Neural cell (in vitro differentiated cells): ENCODE data around the gene TNFRSF4. TPM values are rescaled to one million over a fixed set of nuclear protein-coding genes. Genes with fewer than 3 reads are reported as not detected.

ENCODE experiments used
- H2AFZ ChIP-seq: fragments of 200-600, 300-800 bp; sonication (generic), shearing (Covaris generic); 2 replicates; pipeline ENCODE4 v1.6.0; 2014; ENCODE audit warnings: low read depth, mild to moderate bottlenecking, antibody characterized with exemption, low read length, moderate library complexity
- H3F3A ChIP-seq: fragments of 200-600 bp; shearing (Covaris generic); 2 replicates; pipeline ENCODE4 v1.6.1; 2016; ENCODE audit warnings: mild to moderate bottlenecking, moderate library complexity, mixed read lengths, antibody characterized with exemption, low read length; ENCODE audit not compliant: insufficient read depth, poor library complexity, severe bottlenecking
- H3K27ac ChIP-seq: fragments of 200-600, 300-800 bp; sonication (generic), shearing (Covaris generic); 2 replicates; pipeline ENCODE4 v1.5.1; 2014; ENCODE audit warnings: mild to moderate bottlenecking, low read length, moderate library complexity
- H3K27me3 ChIP-seq: fragments of 300-800, 200-600 bp; sonication (generic), shearing (Covaris generic); 2 replicates; pipeline ENCODE4 v1.6.0; 2014; ENCODE audit warnings: mild to moderate bottlenecking, low read depth, low read length, moderate library complexity; ENCODE audit not compliant: insufficient read depth
- H3K36me3 ChIP-seq: fragments of 300-800, 200-600 bp; sonication (generic), shearing (Covaris generic); 2 replicates; pipeline ENCODE4 v1.5.1; 2014; ENCODE audit warnings: mild to moderate bottlenecking, antibody characterized with exemption, low read length, moderate library complexity; ENCODE audit not compliant: insufficient read depth
- H3K4me2 ChIP-seq: fragments of 300-800, 200-600 bp; sonication (generic), shearing (Covaris generic); 2 replicates; pipeline ENCODE4 v1.6.0; 2014; ENCODE audit warnings: mild to moderate bottlenecking, low read length
- H3K4me3 ChIP-seq: fragments of 300-800, 200-600 bp; sonication (generic), shearing (Covaris generic); 2 replicates; pipeline ENCODE4 v1.5.1; 2014; ENCODE audit warnings: mild to moderate bottlenecking, low read length, moderate library complexity
- H3K79me2 ChIP-seq: fragments of 200-600 bp; shearing (Covaris generic); replicated peaks from 2 replicates; pipeline ENCODE4 v1.6.0; 2014; ENCODE audit warnings: mild to moderate bottlenecking, low read length, moderate library complexity; ENCODE audit not compliant: insufficient read depth
- H3K9ac ChIP-seq: fragments of 300-800, 200-600 bp; sonication (generic), shearing (Covaris generic); 2 replicates; pipeline ENCODE4 v1.6.1; 2016; ENCODE audit warnings: mild to moderate bottlenecking, low read length, mixed read lengths
- H3K9me2 ChIP-seq: fragments of 200-600 bp; shearing (Covaris generic); 2 replicates; pipeline ENCODE4 v1.6.1; 2016; ENCODE audit warnings: mild to moderate bottlenecking, low read length, mixed read lengths; ENCODE audit not compliant: insufficient read depth
- H3K9me3 ChIP-seq: fragments of 200-600, 300-800 bp; sonication (generic), shearing (Covaris generic); 2 replicates; pipeline ENCODE4 v1.6.1; 2016; ENCODE audit warnings: mild to moderate bottlenecking, mixed run types, low read length, moderate library complexity, mixed read lengths
- H4K20me1 ChIP-seq: fragments of 200-600 bp; shearing (Covaris generic); 2 replicates; pipeline ENCODE4 v1.6.1; 2016; ENCODE audit warnings: mild to moderate bottlenecking, mixed run types; ENCODE audit not compliant: insufficient read depth
- EP300 ChIP-seq: fragments of 450-650 bp; conservative IDR thresholded peaks from 2 replicates; pipeline ENCODE4 v1.6.1; 2014; ENCODE audit warnings: antibody characterized with exemption, mild to moderate bottlenecking, moderate library complexity; ENCODE audit not compliant: poor library complexity, severe bottlenecking
- EZH2 ChIP-seq: fragments of 200-600, 300-800 bp; shearing (Covaris generic), sonication (generic); IDR thresholded peaks from 2 replicates; pipeline ENCODE4 v1.6.1; 2014; ENCODE audit warnings: antibody characterized with exemption, low read length, borderline replicate concordance, mild to moderate bottlenecking; ENCODE audit not compliant: insufficient read depth, poor library complexity, severe bottlenecking
- MXI1 ChIP-seq: fragments of 450-650 bp; conservative IDR thresholded peaks from 2 replicates; pipeline ENCODE4 v1.6.1; 2014; ENCODE audit warnings: antibody characterized with exemption, mild to moderate bottlenecking; ENCODE audit not compliant: poor library complexity, severe bottlenecking
- POLR2AphosphoS5 ChIP-seq: IDR thresholded peaks from 2 replicates; pipeline ENCODE4 v1.6.1; 2012
- RAD21 ChIP-seq: fragments of 450-650 bp; conservative IDR thresholded peaks from 2 replicates; pipeline ENCODE4 v1.6.1; 2014; ENCODE audit warnings: antibody characterized with exemption, mild to moderate bottlenecking, moderate library complexity
- SMC3 ChIP-seq: fragments of 450-650 bp; conservative IDR thresholded peaks from 2 replicates; pipeline ENCODE4 v1.6.1; 2014; ENCODE audit warnings: antibody characterized with exemption, mild to moderate bottlenecking, moderate library complexity; ENCODE audit not compliant: poor library complexity
- TAF1 ChIP-seq: IDR thresholded peaks from 2 replicates; pipeline ENCODE4 v1.6.1; 2012; ENCODE audit warnings: low read depth
- polyA plus RNA-seq: library from polyadenylated mRNA; depleted of rRNA; stranded (reverse); fragments of >200 nt; gene quantifications from 2 replicates; pipeline ENCODE4 v1.2.3, GENCODE V29; 2014
- TF ChIP-seq, protein P1 (sequence below): fragments of 450-650 bp; IDR thresholded peaks from 2 replicates; pipeline ENCODE4 v1.5.1; 2014; ENCODE audit warnings: antibody characterized with exemption, mild to moderate bottlenecking, moderate library complexity; ENCODE audit not compliant: poor library complexity, severe bottlenecking
- TF ChIP-seq, protein P2 (sequence below): IDR thresholded peaks from 2 replicates; pipeline ENCODE4 v1.6.1; 2012; ENCODE audit warnings: borderline replicate concordance

The TNFRSF4 gene
- polyA plus RNA-seq, 1 donor from 2014 or later, result not detected

DNA sequence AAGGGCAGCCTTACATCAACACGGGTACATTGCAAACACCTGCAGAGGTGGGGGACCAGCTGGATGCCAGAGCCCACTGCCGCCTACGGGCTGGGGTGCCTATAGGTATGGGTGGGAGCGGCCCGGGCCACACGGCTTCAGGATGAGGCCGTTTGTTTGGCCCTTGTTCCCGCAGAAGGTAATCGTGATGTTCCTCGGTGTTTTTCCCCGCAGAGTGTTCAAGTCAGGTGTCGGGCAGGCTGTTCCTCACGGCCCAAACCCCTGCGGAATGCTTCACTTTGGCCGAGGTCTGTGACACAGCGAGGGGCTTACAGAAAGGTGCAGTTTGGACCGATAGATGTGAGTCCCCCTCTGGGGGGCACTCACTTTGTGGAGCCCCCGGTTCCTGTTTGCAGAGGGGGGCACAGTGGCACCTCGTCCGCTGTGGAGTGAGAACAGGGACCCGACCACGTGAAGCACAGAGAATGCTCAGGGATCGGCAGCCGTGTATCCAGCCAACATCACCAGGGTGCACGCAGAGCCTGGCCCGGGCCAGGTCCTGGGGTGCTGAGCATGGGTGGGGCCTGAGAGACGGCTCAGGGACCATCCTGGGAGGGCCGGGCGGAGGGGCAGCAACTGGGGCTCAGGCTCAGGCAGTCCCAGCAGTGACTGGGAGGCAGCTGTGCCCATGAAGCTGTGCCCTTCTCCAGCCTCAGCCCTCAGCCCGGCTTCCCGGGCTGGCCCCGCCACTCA lies 40.7 kb downstream of the TNFRSF4 start:
- Histone ChIP-seq H3K9me2 (no peaks in the 10 kb centered on the region), H3K4me3 (no peak overlapping the region), H3F3A (no peaks in the 10 kb centered on the region), H3K9ac (no peak overlapping the region), H3K4me2 (no peak overlapping the region), H3K36me3 (no peaks in the 10 kb centered on the region), H3K27me3 (no peaks in the 10 kb centered on the region), H4K20me1 (no peaks in the 10 kb centered on the region), H3K9me3 (no peaks in the 10 kb centered on the region), H3K79me2 (no peaks in the 10 kb centered on the region), H3K27ac (no peak overlapping the region), H2AFZ (no peak overlapping the region)
- TF ChIP-seq EZH2 (no peak), EP300 (no peak), SMC3 (no peak), RAD21 (no peak), MXI1 (no peak), TAF1 (no peak), POLR2AphosphoS5 (no peak)
- TF ChIP-seq, protein P1, sequence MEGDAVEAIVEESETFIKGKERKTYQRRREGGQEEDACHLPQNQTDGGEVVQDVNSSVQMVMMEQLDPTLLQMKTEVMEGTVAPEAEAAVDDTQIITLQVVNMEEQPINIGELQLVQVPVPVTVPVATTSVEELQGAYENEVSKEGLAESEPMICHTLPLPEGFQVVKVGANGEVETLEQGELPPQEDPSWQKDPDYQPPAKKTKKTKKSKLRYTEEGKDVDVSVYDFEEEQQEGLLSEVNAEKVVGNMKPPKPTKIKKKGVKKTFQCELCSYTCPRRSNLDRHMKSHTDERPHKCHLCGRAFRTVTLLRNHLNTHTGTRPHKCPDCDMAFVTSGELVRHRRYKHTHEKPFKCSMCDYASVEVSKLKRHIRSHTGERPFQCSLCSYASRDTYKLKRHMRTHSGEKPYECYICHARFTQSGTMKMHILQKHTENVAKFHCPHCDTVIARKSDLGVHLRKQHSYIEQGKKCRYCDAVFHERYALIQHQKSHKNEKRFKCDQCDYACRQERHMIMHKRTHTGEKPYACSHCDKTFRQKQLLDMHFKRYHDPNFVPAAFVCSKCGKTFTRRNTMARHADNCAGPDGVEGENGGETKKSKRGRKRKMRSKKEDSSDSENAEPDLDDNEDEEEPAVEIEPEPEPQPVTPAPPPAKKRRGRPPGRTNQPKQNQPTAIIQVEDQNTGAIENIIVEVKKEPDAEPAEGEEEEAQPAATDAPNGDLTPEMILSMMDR, result no peak
- TF ChIP-seq, protein P2, sequence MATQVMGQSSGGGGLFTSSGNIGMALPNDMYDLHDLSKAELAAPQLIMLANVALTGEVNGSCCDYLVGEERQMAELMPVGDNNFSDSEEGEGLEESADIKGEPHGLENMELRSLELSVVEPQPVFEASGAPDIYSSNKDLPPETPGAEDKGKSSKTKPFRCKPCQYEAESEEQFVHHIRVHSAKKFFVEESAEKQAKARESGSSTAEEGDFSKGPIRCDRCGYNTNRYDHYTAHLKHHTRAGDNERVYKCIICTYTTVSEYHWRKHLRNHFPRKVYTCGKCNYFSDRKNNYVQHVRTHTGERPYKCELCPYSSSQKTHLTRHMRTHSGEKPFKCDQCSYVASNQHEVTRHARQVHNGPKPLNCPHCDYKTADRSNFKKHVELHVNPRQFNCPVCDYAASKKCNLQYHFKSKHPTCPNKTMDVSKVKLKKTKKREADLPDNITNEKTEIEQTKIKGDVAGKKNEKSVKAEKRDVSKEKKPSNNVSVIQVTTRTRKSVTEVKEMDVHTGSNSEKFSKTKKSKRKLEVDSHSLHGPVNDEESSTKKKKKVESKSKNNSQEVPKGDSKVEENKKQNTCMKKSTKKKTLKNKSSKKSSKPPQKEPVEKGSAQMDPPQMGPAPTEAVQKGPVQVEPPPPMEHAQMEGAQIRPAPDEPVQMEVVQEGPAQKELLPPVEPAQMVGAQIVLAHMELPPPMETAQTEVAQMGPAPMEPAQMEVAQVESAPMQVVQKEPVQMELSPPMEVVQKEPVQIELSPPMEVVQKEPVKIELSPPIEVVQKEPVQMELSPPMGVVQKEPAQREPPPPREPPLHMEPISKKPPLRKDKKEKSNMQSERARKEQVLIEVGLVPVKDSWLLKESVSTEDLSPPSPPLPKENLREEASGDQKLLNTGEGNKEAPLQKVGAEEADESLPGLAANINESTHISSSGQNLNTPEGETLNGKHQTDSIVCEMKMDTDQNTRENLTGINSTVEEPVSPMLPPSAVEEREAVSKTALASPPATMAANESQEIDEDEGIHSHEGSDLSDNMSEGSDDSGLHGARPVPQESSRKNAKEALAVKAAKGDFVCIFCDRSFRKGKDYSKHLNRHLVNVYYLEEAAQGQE, result no peak

GRCh38 chr1:1171546-1172340 lies 42.2 kb downstream of the TNFRSF4 start:
- no peaks in the 10 kb centered on the region for H3F3A ChIP-seq
- no peaks in the 10 kb centered on the region for H3K36me3 ChIP-seq
- H3K9me2 ChIP-seq, result no peaks in the 10 kb centered on the region
- H3K9me3 ChIP-seq, result no peaks in the 10 kb centered on the region
- H3K79me2 ChIP-seq, result no peaks in the 10 kb centered on the region
- TF ChIP-seq RAD21 (no peak), EZH2 (no peak), SMC3 (no peak), TAF1 (no peak), MXI1 (no peak), EP300 (no peak), POLR2AphosphoS5 (no peak)
- TF ChIP-seq, protein P2, result no peak
- TF ChIP-seq, protein P1, result no peak
- H3K4me2 ChIP-seq, result no peak overlapping the region
- H3K4me3 ChIP-seq, result no peak overlapping the region
- H2AFZ ChIP-seq, result no peak overlapping the region
- H3K27ac ChIP-seq, result no peak overlapping the region
- no peaks in the 10 kb centered on the region for H3K27me3 ChIP-seq
- H4K20me1 ChIP-seq, result no peaks in the 10 kb centered on the region
- no peak overlapping the region for H3K9ac ChIP-seq
